ENCODE data around the gene BTNL9. TPM values are rescaled to one million over a fixed set of nuclear protein-coding genes. Genes with fewer than 3 reads are reported as not detected.

BTNL9 gene
- total RNA-seq, 1 donor from 2014 or later: not detected

DNA sequence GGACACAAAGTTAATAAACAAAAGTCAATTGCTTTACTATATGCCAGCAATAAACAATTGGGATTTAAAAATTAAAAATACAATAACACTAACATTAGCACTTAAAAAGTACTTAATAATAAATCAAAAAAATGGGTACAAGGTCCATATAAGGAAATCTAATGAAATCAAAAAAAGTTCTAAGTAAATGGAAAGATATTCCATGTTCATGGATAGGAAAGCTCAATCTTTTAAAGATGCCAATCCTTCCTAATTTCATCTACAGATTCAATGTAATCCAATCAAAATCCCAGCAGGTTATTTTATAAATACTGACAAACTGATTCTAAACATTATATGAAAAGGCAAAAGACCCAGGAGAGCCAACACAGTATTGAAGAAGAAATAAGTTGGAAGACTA is 41.9 kb downstream of the BTNL9 start:
- peaks cover 64% of the 10 kb centered on the region for H3K27me3 Mint-ChIP-seq (ENCODE audit: low read depth)
- TF ChIP-seq, protein P1, sequence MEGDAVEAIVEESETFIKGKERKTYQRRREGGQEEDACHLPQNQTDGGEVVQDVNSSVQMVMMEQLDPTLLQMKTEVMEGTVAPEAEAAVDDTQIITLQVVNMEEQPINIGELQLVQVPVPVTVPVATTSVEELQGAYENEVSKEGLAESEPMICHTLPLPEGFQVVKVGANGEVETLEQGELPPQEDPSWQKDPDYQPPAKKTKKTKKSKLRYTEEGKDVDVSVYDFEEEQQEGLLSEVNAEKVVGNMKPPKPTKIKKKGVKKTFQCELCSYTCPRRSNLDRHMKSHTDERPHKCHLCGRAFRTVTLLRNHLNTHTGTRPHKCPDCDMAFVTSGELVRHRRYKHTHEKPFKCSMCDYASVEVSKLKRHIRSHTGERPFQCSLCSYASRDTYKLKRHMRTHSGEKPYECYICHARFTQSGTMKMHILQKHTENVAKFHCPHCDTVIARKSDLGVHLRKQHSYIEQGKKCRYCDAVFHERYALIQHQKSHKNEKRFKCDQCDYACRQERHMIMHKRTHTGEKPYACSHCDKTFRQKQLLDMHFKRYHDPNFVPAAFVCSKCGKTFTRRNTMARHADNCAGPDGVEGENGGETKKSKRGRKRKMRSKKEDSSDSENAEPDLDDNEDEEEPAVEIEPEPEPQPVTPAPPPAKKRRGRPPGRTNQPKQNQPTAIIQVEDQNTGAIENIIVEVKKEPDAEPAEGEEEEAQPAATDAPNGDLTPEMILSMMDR (IDR thresholded peaks at IDR 0.05): no peak
- H3K4me3 Mint-ChIP-seq (ENCODE audit: unreplicated experiment): no peak overlapping the region
- H3K36me3 Mint-ChIP-seq (ENCODE audit: low read depth): no peaks in the 10 kb centered on the region
- H3K4me1 Mint-ChIP-seq (ENCODE audit: low read depth): no peaks in the 10 kb centered on the region
- no peak for DNase-seq (ENCODE audit: low spot score)
- H3K27ac Mint-ChIP-seq (ENCODE audit: unreplicated experiment): no peak overlapping the region
- peaks cover 11% of the 10 kb centered on the region for H3K9me3 Mint-ChIP-seq (ENCODE audit: low read depth)

DNA sequence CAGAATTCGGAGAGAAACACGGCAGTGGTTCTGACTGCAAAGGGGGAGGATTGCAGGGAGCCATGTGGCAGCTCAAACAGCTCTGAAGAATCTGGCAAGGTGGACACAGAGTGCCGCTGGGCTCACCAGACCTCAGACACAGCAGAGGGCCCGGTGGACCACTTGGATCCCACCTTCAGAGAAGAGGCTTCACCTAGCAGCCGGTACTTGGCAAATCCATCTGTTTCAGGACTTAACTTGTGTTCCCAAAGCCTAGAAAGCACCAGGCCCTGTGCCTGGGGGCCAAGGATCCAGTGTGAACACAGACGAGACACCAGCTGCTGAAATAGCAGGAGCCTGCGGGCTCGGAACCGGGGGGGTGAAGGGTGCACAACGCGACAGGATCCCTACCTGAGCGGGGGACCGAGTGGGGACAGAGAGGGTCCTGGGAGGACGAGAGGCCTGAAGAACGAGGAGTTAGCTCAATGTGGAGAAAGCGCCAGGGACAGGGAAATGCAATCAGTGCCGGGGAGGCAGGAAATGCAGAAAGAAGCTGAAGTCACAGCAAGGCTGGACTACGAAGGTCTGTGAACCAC is 44.6 kb downstream of the BTNL9 start:
- Mint-ChIP-seq H3K36me3 (ENCODE audit: low read depth) (no peaks in the 10 kb centered on the region), H3K27ac (ENCODE audit: unreplicated experiment) (no peak overlapping the region), H3K4me1 (ENCODE audit: low read depth) (no peaks in the 10 kb centered on the region), H3K27me3 (ENCODE audit: low read depth) (peaks cover 65% of the 10 kb centered on the region), H3K4me3 (ENCODE audit: unreplicated experiment) (no peak overlapping the region), H3K9me3 (ENCODE audit: low read depth) (peaks cover 7% of the 10 kb centered on the region)
- no peak for DNase-seq (ENCODE audit: low spot score)
- TF ChIP-seq, protein P1 (IDR thresholded peaks at IDR 0.05): no peak

DNA sequence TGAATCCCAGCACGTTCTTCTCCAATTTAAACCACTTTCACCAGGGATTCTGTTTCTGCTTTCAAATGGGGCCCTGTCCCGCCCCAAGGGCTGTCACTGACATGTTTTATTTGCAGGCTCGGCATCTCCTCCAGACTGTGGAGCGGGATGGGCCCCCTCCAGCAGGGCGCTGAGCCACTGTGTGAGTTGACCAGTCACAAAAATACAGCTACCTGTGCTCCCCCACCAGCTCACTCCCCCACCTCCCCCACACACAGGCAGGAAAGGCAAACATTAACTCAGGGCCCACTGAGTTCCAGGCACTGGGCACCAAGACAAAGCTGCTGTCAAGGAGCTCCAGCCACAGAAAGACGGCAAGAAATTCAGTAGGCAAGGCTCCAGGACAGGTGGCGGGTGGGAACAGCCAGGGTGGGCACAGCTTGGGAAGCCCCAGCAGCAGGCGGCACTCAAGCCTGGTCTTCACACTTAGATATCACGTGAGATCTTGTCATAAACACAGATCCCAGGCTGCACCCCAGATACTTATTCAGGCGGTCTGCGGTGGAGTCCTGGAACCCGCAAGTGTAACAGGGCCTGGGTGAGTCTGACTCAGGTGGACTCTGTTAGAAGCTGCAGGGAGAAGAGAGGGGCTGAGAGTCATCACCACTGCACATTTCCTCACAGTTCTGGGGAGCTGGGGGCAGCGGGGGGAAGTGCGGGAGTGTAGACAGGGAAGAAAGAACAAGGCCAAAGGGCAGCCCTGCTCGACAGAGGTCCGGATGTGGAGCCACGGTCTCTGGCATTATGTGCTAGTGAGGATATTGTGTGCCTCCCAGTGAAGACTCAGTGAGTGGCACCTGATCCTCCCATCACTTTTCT is 46.2 kb downstream of the BTNL9 start:
- TF ChIP-seq, protein P1 (IDR thresholded peaks at IDR 0.05): no peak
- no peak overlapping the region for H3K27ac Mint-ChIP-seq (ENCODE audit: unreplicated experiment)
- no peaks in the 10 kb centered on the region for H3K36me3 Mint-ChIP-seq (ENCODE audit: low read depth)
- peaks cover 7% of the 10 kb centered on the region for H3K9me3 Mint-ChIP-seq (ENCODE audit: low read depth)
- peaks cover 54% of the 10 kb centered on the region for H3K27me3 Mint-ChIP-seq (ENCODE audit: low read depth)
- H3K4me3 Mint-ChIP-seq (ENCODE audit: unreplicated experiment): no peak overlapping the region
- no peaks in the 10 kb centered on the region for H3K4me1 Mint-ChIP-seq (ENCODE audit: low read depth)
- DNase-seq (ENCODE audit: low spot score): no peak

DNA sequence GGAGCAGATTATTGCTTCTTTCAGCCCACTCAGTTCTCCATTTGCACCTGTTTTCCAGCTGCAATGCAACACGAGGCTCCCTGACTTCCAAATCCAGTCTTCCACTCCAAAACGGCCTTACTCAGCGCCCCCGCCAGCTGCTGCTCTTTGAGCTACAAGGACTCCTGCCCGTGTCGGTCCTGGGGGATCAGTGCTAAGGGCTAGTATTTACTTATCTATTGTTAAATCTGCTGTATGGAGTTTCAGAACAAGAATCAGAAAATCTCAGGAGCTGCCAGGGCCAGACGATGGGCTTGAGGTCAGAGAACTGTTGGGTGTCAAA is 46.8 kb downstream of the BTNL9 start:
- TF ChIP-seq, protein P1 (IDR thresholded peaks at IDR 0.05): no peak
- Mint-ChIP-seq H3K27ac (ENCODE audit: unreplicated experiment) (no peak overlapping the region), H3K36me3 (ENCODE audit: low read depth) (no peaks in the 10 kb centered on the region), H3K9me3 (ENCODE audit: low read depth) (peaks cover 7% of the 10 kb centered on the region), H3K4me3 (ENCODE audit: unreplicated experiment) (no peak overlapping the region), H3K27me3 (ENCODE audit: low read depth) (peaks cover 51% of the 10 kb centered on the region), H3K4me1 (ENCODE audit: low read depth) (no peaks in the 10 kb centered on the region)
- no peak for DNase-seq (ENCODE audit: low spot score)

DNA sequence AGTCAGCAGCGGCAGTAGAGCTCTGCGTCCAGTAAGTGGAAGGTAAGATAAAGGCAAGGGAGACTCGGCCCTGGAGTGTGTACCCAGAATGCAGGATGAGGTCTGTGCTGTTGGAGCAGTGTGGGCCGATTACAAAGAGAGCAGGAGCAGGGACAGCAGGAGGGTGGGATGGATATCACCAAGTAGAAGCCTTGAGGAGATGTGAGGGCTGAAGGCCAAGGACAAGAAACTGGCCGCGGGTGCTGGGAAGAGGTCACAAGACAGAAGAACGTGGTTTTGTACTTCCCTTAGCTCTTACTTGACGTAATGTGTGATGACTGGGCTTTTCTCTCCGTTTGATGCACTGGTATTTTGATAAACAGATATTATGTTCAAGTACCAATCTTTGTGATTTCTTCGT is 47.2 kb downstream of the BTNL9 start:
- Mint-ChIP-seq H3K36me3 (ENCODE audit: low read depth) (no peaks in the 10 kb centered on the region), H3K27me3 (ENCODE audit: low read depth) (peaks cover 48% of the 10 kb centered on the region), H3K4me1 (ENCODE audit: low read depth) (no peaks in the 10 kb centered on the region), H3K4me3 (ENCODE audit: unreplicated experiment) (no peak overlapping the region), H3K27ac (ENCODE audit: unreplicated experiment) (no peak overlapping the region), H3K9me3 (ENCODE audit: low read depth) (peaks cover 4% of the 10 kb centered on the region)
- DNase-seq (ENCODE audit: low spot score): no peak
- TF ChIP-seq, protein P1 (IDR thresholded peaks at IDR 0.05): no peak

Data from chondrocyte (in vitro differentiated cells).